ENCODE data around the gene PLXNA4. TPM values are rescaled to one million over a fixed set of nuclear protein-coding genes. Genes with fewer than 3 reads are reported as not detected.
"Not testable (repeated sequence)": the region's sequence is repeated elsewhere in the genome, so short reads cannot be mapped to it uniquely, and the experiment has no call there.

PLXNA4 gene
- total RNA-seq, 2 donors from 2014 or later: 1.4 to 2.3 TPM

DNA sequence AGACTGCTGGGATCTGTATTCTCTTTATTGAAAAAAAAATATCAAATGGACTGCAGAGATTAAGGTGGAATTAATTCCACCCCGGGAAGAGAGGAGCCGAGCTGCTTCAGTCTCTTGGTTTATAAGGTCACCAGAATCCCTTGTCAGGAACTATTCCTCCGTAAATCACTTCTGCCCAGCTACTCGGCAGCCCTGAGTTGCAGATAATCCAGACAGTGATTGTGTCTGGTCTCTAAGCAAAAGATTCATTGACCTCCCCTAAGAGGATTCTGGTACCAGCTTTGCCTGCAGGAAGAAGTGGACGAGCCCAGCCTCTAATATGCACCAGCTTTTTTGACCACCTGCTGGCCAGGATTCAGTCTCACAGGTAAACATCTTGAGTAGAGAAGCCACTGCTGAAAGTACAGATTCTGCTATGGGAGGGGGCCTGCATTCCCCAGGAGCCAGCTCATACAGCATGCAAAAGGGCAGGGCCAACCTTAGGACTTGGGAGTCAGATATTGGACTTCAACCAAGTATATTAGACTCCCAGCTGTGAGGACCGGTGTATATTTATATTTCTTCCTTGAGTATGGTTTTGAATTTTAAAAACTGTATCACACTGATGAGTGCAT is 27.1 kb upstream of the PLXNA4 start:
- ATAC-seq (replicated peaks): no peak
- Mint-ChIP-seq H3K9me3 (no peaks in the 10 kb centered on the region), H3K27ac (no peak overlapping the region), H3K27me3 (peaks cover 21% of the 10 kb centered on the region), H3K4me1 (no peaks in the 10 kb centered on the region), H3K36me3 (ENCODE audit: low read depth) (no peaks in the 10 kb centered on the region), H3K4me3 (no peak overlapping the region)

DNA sequence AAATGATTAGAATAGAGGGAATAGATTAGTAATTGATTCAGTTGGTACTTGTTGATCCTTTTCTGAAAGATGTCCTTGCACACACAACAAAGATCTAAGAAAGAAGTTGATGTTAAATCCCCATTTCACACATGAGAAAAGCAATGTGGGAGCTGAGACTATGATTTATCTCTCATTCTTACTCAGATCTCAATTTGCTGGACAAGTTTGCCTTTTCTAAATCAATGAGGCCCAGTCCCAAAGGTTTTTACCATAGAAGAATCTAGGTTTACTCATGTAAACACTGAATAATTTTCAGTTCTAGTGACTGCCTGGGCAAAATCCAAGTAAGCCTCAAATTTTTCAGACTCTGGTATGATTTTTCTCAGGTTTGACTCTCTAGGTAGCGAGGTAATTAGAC is 25.5 kb upstream of the PLXNA4 start:
- Mint-ChIP-seq H3K9me3 (no peaks in the 10 kb centered on the region), H3K27me3 (peaks cover 21% of the 10 kb centered on the region), H3K4me1 (no peaks in the 10 kb centered on the region), H3K4me3 (no peak overlapping the region), H3K36me3 (ENCODE audit: low read depth) (no peaks in the 10 kb centered on the region), H3K27ac (no peak overlapping the region)
- ATAC-seq (replicated peaks): peak; percentile 56

DNA sequence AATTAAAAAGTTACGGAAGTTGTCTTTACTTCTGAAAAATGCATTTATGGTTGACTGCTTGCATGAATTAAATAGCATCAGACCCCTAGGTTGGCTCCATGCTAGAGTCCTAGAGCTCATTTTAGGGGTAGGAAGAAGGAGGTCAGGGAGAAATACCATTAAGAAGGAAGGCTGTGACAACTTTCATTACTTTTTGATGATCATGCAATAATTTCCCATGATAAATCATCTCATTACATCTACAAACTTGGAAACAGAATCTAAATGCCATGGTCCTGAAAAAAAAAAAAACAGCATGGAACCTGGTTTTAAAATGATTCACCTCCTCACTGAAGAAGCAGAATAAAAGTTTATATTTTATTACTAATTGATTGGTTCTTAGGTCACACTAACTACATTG is 20.3 kb upstream of the PLXNA4 start:
- H3K27ac Mint-ChIP-seq: no peak overlapping the region
- H3K36me3 Mint-ChIP-seq (ENCODE audit: low read depth): no peaks in the 10 kb centered on the region
- no peak overlapping the region for H3K4me3 Mint-ChIP-seq
- H3K9me3 Mint-ChIP-seq: no peaks in the 10 kb centered on the region
- no peak for ATAC-seq (replicated peaks)
- H3K27me3 Mint-ChIP-seq: peaks cover 16% of the 10 kb centered on the region
- H3K4me1 Mint-ChIP-seq: no peaks in the 10 kb centered on the region

DNA sequence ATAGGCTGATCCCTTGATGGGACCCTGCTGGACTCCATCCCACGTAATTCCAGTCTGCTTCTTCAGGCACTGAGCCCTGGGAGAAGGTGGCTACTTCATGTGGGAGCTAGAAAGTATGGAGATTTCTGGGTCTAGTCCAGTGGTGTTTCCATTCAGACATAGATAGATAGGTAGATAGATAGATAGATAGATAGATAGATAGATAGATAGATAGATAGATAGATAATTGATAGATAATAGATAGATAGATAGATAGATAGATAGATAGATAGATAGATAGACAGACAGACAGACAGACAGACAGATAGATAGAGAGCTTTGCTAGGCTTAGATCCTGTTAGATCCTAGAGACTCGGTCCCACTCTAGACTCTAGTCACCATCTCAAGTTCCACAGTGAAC is 18.5 kb upstream of the PLXNA4 start:
- not testable (repeated sequence) for H3K9me3 Mint-ChIP-seq; ATAC-seq (replicated peaks); H3K4me3 Mint-ChIP-seq; H3K27ac Mint-ChIP-seq; H3K36me3 Mint-ChIP-seq (ENCODE audit: low read depth); H3K4me1 Mint-ChIP-seq
- peaks cover 11% of the 10 kb centered on the region for H3K27me3 Mint-ChIP-seq

DNA sequence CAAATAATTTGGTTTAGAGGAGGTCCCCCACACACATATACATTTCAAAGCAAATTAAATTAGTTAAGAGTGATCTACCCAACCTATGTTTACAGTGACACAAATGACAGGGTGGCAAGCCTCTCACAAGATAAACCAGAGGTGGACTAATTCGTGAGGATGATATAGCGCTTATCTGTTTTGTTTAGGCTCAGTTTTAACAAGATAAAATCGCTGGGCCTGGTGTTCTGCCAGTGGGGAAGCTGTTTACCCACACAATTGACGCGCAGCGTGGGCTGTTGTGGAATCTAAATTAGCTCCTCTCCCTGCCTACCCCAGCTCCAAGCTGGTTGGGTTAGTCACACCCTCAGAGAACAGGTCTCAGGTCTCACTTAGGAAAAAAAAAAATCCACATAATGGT is 16.7 kb upstream of the PLXNA4 start:
- Mint-ChIP-seq H3K4me3 (no peak overlapping the region), H3K27me3 (peaks cover 4% of the 10 kb centered on the region), H3K27ac (no peak overlapping the region), H3K9me3 (no peaks in the 10 kb centered on the region), H3K4me1 (no peaks in the 10 kb centered on the region), H3K36me3 (ENCODE audit: low read depth) (no peaks in the 10 kb centered on the region)
- ATAC-seq (replicated peaks): no peak

DNA sequence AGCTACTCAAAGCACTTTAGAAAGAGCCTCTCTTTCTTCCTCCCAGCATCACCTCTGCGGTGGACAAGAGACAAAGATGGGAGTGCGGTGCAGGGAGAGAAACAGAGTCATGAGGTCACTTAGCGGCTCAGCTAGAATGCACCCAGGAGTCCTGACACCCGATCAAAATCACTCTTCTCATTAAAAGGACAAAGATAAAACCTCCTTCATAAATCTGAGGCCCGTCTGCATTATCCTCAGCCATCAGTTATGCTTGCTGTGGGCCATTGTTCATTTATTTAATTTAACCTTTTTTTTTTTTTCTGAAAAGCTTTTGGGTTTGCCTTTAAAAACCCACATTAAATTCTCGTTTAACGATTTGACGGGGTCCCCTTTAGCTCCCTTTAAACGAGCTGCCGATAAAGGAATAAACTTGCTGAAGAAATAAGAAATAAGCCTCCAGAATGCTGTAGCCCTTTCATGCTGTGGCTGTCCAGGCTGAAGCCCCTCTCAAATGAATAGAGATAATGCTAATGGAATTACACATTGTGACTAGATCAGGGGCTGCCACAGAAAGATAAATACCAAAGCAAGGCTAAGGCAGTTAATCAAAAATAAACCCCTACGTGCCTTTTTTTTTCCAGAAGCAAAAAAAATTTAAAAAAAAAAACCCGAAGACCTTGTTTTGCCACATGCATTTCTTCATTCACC is 16.1 kb upstream of the PLXNA4 start:
- Mint-ChIP-seq H3K9me3 (no peaks in the 10 kb centered on the region), H3K4me3 (no peak overlapping the region), H3K4me1 (no peaks in the 10 kb centered on the region), H3K27ac (no peak overlapping the region), H3K27me3 (peaks cover 4% of the 10 kb centered on the region), H3K36me3 (ENCODE audit: low read depth) (no peaks in the 10 kb centered on the region)
- ATAC-seq (replicated peaks): no peak

DNA sequence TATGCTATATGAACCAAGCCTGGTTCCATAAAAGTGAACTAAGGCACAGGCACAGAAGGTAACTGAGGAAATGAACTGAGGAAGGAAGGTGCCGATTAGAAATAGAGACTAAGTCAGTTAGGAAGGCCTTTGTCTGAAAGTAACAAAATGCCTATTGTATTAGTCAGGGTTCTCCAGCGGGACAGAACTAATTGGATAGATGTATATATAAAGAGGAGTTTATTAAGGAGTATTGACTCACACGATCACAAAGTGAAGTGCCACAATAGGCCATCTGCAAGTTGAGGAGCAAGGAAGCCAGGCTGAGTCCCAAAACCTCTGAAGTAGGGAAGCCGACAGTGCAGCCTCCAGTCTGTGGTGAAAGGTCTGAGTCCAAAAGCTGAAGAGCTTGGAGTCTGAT is 13.9 kb upstream of the PLXNA4 start:
- ATAC-seq (replicated peaks): no peak
- peaks cover 4% of the 10 kb centered on the region for H3K27me3 Mint-ChIP-seq
- no peaks in the 10 kb centered on the region for H3K36me3 Mint-ChIP-seq (ENCODE audit: low read depth)
- H3K9me3 Mint-ChIP-seq: no peaks in the 10 kb centered on the region
- no peak overlapping the region for H3K4me3 Mint-ChIP-seq
- no peaks in the 10 kb centered on the region for H3K4me1 Mint-ChIP-seq
- no peak overlapping the region for H3K27ac Mint-ChIP-seq

DNA sequence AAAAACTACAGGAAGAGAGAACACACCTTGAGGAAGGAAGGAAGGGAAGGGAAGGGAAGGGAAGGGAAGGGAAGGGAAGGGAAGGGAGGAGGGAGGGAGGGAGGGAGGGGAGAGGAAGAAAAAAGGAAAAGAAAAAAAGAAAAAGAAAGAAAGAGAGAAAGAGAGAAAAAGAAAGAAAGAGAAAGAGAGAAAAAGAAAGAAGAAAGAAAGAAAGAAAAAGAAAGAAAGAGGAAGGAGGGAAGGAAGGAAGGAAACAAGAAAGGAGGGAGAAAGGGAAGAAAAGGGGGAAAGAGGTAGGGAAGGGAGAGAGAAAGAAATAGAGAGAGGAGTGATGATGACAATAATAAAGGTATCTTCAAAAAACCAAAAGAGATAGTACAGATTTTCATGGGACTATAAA is 12.3 kb upstream of the PLXNA4 start:
- Mint-ChIP-seq H3K9me3 (no peaks in the 10 kb centered on the region), H3K4me3 (no peak overlapping the region), H3K4me1 (no peaks in the 10 kb centered on the region), H3K36me3 (ENCODE audit: low read depth) (no peaks in the 10 kb centered on the region), H3K27me3 (peaks cover 9% of the 10 kb centered on the region), H3K27ac (no peak overlapping the region)
- no peak for ATAC-seq (replicated peaks)

DNA sequence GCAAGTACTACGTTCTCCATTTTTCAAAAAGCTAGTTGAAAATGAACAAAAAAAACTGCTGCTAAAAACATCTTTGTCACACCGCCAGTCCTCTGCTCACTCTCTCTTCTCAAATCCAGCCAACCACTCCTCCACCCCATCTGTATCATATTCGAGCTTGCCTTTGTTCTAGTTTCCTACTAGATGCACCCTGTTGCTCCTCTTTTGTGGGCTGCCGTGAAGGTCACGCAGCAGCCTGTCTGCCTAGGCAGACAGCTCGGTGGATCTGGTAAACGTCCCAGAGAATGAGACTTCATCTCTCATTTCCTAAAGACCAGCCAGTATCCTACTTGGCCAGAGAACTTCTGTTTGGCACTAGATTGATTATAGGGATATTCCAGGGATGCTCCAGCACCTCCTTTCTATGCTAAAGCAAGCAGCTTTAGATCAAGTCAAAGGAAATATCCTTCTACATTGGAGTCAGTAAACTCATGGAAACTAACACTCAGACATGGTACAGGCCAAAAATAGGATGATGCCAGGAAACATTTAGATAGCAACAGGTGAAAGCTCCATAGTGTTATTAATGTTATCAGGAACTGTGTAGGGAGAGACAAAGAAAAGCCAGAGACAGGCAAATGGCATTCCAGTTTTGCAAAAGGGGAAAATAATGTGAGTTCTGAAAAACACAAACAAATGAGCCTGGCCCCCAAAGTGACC is 8.7 kb upstream of the PLXNA4 start:
- Mint-ChIP-seq H3K27me3 (peaks cover 5% of the 10 kb centered on the region), H3K4me1 (no peaks in the 10 kb centered on the region), H3K27ac (no peak overlapping the region), H3K4me3 (no peak overlapping the region), H3K36me3 (ENCODE audit: low read depth) (no peaks in the 10 kb centered on the region), H3K9me3 (no peaks in the 10 kb centered on the region)
- ATAC-seq (replicated peaks): no peak

DNA sequence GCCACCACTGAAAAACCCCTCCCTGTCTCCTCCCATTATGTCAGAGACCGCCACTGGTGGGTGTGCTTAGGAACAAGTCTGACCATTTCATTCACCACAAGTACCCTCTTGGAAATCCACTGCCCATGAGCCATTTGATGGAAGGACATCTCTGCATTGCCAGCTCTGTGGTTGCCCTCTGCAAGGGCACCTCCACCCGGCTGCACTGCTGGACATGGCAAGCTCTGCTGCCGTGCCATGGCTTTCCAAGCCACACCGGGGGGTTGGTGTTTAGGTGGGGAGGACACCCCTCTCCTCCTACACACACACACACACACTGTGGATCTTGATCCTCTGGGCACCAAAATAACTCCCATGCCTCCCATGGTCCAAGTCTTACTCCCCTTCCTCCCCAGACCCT is 5.2 kb upstream of the PLXNA4 start:
- H3K27ac Mint-ChIP-seq: no peak overlapping the region
- no peaks in the 10 kb centered on the region for H3K36me3 Mint-ChIP-seq (ENCODE audit: low read depth)
- H3K4me1 Mint-ChIP-seq: peaks cover 7% of the 10 kb centered on the region
- peaks cover 27% of the 10 kb centered on the region for H3K27me3 Mint-ChIP-seq
- H3K4me3 Mint-ChIP-seq: no peak overlapping the region
- no peaks in the 10 kb centered on the region for H3K9me3 Mint-ChIP-seq
- ATAC-seq (replicated peaks): no peak

DNA sequence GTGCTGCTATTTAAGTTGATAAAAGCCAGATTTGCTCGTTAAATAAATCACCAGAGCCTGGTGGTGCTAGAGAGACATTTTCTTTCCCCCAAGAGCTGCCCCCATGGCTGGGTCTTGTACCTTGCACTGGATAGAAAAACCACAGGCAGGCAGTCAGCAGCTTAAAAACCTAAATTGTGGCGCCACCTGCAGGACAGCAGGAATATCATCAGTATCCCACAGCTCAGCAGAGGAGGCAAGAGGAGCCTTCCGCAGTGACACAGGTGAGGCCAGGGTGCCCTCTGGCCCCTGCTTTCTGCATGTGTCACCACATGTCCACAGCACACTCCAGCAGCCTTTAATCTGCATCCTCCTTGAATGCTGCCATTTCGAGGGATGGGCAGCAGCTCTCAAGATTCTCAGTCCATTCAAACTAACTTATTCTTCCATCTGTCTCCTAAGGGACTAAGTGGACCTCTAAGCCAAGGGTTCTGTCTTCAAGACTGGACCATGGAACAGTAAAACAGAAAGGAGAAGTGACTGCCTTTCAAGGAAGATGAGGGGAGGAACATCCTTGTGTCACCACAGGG is 4.5 kb upstream of the PLXNA4 start:
- no peaks in the 10 kb centered on the region for H3K36me3 Mint-ChIP-seq (ENCODE audit: low read depth)
- no peak overlapping the region for H3K27ac Mint-ChIP-seq
- ATAC-seq (replicated peaks): peak; percentile 82
- no peaks in the 10 kb centered on the region for H3K9me3 Mint-ChIP-seq
- peaks cover 27% of the 10 kb centered on the region for H3K27me3 Mint-ChIP-seq
- peaks cover 7% of the 10 kb centered on the region for H3K4me1 Mint-ChIP-seq
- no peak overlapping the region for H3K4me3 Mint-ChIP-seq

DNA sequence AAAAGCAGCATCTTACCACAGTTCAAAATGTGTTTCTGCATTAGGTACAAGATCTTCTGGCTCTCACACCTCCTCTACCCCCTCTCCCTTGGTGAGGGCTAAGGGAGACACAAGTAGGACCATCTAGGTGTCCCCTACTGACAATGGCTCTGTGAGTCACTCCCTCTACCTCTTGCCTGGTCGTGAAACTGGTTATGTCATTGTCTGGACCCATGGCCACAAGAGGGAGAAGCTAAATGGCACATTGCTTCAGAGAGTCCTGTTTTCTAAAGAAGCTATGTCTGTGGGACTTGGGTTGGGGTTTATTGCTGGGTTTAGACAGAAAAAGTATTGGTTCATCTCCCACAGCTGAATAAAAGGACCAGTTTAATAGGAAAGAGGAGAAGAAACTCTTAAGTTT is 4.0 kb upstream of the PLXNA4 start:
- Mint-ChIP-seq H3K27me3 (peaks cover 27% of the 10 kb centered on the region), H3K36me3 (ENCODE audit: low read depth) (no peaks in the 10 kb centered on the region), H3K4me1 (peaks cover 7% of the 10 kb centered on the region), H3K27ac (no peak overlapping the region), H3K4me3 (no peak overlapping the region), H3K9me3 (no peaks in the 10 kb centered on the region)
- peak; percentile 54 for ATAC-seq (replicated peaks)

DNA sequence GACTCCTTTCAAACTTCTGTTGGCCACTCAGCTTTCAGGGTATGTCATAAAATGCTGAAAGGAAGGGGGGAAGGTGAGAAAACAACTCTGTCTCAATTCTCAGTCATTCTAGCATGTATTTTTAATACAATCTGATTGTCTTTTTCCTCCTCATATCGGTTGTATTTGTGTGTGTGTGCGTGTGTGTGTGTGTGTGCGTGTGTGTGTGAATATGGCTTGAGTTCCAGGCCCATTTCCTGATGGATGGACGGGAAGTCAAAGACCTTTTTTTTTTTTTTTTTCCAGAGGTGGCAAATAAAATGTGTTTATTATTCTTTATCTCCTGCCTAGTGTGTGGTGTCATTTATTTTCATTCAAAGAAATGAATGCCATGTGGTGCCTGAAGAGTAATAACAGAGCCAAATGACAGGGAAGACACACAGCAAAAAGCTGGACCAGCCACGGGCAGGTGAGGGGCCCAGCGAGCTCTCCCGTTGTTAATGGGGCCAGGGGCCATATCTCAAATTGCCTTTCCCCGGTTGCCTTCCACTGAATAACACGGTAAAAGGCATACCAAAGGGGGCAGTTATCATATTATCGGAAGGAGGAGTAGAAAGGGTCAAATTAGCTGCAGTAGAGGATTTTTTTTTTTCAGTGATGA is 3.1 kb upstream of the PLXNA4 start:
- H3K4me3 Mint-ChIP-seq: no peak overlapping the region
- H3K27ac Mint-ChIP-seq: no peak overlapping the region
- no peak for ATAC-seq (replicated peaks)
- no peaks in the 10 kb centered on the region for H3K9me3 Mint-ChIP-seq
- H3K36me3 Mint-ChIP-seq (ENCODE audit: low read depth): no peaks in the 10 kb centered on the region
- peaks cover 29% of the 10 kb centered on the region for H3K27me3 Mint-ChIP-seq
- H3K4me1 Mint-ChIP-seq: peaks cover 7% of the 10 kb centered on the region

DNA sequence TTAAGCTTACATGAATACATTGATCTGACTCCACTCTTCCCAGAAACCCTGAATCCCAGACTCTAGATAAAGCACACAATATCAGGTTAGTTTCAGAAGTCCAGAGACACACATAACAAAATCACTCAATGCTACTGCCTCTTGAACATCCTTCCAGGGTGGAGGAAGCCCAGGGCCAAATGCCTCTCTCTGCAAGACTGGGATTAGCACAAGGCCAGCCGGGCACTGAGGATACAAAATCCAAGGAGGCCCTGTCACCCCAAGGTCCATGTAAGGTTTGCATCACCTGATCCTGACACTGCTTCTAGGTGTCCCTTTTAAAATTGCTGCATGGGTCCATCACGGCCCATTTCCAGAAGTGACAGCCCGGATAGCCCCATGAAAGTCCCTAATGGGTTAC is 2.6 kb upstream of the PLXNA4 start:
- Mint-ChIP-seq H3K27ac (no peak overlapping the region), H3K4me3 (no peak overlapping the region), H3K27me3 (peaks cover 33% of the 10 kb centered on the region), H3K36me3 (ENCODE audit: low read depth) (no peaks in the 10 kb centered on the region), H3K9me3 (no peaks in the 10 kb centered on the region), H3K4me1 (peaks cover 7% of the 10 kb centered on the region)
- ATAC-seq (replicated peaks): no peak

DNA sequence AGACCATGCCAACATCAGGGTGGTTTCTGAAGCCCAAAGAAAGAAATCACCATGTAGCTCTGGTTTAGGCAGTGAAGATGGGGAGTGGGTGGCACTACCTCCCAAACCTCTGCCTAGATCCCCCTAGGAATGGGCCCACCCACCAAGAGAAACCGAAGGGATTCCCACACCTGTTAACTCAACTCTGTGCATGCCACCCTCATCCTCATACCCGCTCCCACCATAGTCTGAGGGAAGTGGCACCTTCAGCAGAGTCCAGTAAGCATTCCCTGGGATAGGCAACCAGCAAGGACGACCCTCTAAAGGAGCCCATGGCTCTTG is 1.7 kb upstream of the PLXNA4 start:
- peak overlapping the region; percentile 65 for H3K4me3 Mint-ChIP-seq
- H3K4me1 Mint-ChIP-seq: peaks cover 7% of the 10 kb centered on the region
- H3K27ac Mint-ChIP-seq: no peak overlapping the region
- H3K27me3 Mint-ChIP-seq: peaks cover 40% of the 10 kb centered on the region
- ATAC-seq (replicated peaks): no peak
- no peaks in the 10 kb centered on the region for H3K36me3 Mint-ChIP-seq (ENCODE audit: low read depth)
- no peaks in the 10 kb centered on the region for H3K9me3 Mint-ChIP-seq

Measured in activated T-helper 17 cell treated with anti-CD3 and anti-CD28 coated beads, Interleukin-2, amount 50 U/mL, for 72 hours (primary cell).